ENCODE results near the gene FATE1. TPM values are rescaled to one million over a fixed set of nuclear protein-coding genes. Genes with fewer than 3 reads are reported as not detected.

Gene FATE1
- total and polyA plus RNA-seq, 2 of the 8 experiments (the other 6 are each of a cell fraction or from before 2014, with no cell fraction given): 0.12 TPM; not detected in 1

GRCh38 chrX:151742311-151742710 is 26.5 kb downstream of the FATE1 start (continued):
- TF ChIP-seq GABPA (IDR thresholded peaks at IDR 0.05; ENCODE audit: borderline replicate concordance, insufficient read depth, low read length): no peak

Measured in H1 (cell line).